Thyroid gland (tissue), 4 donors: ENCODE data around the gene CALCOCO2.

Experiments used
- CTCF ChIP-seq, 6 experiments: fragments of 200-600 bp in 3 of 6; fragments of 450-650 bp in 3 of 6; sonication (generic) in 3 of 6; IDR thresholded peaks; one replicate each; pipeline ENCODE4 v1.5.1; 2016 to 2019; ENCODE audit warnings: antibody characterized with exemption in 6 of 6, mild to moderate bottlenecking in 2 of 6, inconsistent platforms in 1 of 6, moderate library complexity in 1 of 6
- POLR2A ChIP-seq, 2 donors: fragments of 450-650 bp; IDR thresholded peaks; one replicate each; pipeline ENCODE4 v1.6.1; 2017; ENCODE audit warnings: antibody characterized with exemption in 2 of 2, mild to moderate bottlenecking in 2 of 2, moderate library complexity in 1 of 2

GRCh38 chr17:48831549-48831883 lies 681 bp downstream of the CALCOCO2 start:
- no peak for TF ChIP-seq CTCF (IDR thresholded peaks at IDR 0.05)
- no peak for TF ChIP-seq POLR2A (IDR thresholded peaks at IDR 0.05)
